ENCODE results near the gene HELQ.

DNA sequence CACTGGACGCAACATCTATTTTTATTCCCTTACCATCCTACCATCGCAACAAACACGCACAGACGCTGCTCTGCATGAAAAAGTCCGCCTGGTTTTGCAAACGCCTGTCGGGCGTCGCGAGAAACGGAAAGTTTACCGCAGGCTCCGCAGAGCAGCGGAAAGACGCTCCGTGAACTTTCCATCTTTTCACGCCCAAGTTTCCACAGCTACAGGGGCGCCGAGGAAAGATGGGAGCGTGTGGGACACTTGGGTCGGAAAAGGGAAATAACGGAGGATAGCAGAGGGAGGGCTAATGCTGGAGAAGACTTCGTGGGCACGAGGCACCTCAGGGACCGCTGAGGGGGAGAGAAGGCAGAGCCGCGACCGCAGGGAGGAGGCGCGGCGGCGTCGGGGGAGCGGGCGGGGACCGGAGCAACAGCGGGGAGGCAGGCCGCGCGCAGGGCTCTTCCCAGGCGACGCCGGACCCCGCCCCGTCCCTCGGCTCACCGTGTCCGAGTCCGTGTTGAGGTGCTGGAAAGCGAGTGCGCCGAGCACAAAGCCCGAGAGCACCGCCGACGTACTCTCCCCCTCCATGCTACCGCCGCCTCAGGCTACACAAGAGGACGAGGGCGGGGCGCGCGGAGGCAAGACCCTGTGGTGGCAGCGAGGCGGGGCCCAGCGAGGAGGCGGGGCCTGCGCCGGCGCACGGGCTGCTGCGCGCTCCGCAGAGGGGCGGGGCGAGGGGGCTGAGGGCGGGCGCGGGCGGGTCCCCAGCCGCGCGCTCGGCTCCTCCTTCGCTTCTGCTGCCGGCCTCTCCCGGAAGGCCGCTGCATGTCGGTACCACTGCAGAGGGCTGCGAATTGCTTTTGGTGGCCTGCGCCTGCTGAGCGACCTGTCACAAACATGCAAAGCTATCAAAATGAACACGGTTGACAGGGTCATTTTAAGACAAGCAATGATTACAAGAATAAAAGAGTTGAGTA, 29.2 kb upstream of the HELQ start, which contains the start of gene ABRAXAS1:
- TF ChIP-seq POLR2AphosphoS5 (IDR thresholded peaks at IDR 0.05; ENCODE audit: low read depth, low read length): peak; percentile 45; the same call in 1 of the 2 replicates
- TF ChIP-seq, protein P1, sequence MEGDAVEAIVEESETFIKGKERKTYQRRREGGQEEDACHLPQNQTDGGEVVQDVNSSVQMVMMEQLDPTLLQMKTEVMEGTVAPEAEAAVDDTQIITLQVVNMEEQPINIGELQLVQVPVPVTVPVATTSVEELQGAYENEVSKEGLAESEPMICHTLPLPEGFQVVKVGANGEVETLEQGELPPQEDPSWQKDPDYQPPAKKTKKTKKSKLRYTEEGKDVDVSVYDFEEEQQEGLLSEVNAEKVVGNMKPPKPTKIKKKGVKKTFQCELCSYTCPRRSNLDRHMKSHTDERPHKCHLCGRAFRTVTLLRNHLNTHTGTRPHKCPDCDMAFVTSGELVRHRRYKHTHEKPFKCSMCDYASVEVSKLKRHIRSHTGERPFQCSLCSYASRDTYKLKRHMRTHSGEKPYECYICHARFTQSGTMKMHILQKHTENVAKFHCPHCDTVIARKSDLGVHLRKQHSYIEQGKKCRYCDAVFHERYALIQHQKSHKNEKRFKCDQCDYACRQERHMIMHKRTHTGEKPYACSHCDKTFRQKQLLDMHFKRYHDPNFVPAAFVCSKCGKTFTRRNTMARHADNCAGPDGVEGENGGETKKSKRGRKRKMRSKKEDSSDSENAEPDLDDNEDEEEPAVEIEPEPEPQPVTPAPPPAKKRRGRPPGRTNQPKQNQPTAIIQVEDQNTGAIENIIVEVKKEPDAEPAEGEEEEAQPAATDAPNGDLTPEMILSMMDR (IDR thresholded peaks at IDR 0.05): no peak
